SK-N-SH (cell line): Measurements from ENCODE around the gene ITPRID2.

Experiments
- CHD2 ChIP-seq: fragments of 150-350 bp; IDR thresholded peaks from 2 replicates; pipeline ENCODE4 v1.6.1; 2018; ENCODE audit warnings: low read length; ENCODE audit not compliant: partially characterized antibody
- EZH2phosphoT487 ChIP-seq: fragments of 200-600 bp; sonication (generic); IDR thresholded peaks from 2 replicates; pipeline ENCODE4 v1.6.1; 2017; ENCODE audit warnings: low read depth, mixed run types, mild to moderate bottlenecking, antibody characterized with exemption, moderate library complexity, borderline replicate concordance
- POLR2AphosphoS5 ChIP-seq: IDR thresholded peaks from 2 replicates; pipeline ENCODE4 v1.6.1; 2012; ENCODE audit warnings: low read depth, low read length
- RAD21 ChIP-seq: IDR thresholded peaks from 2 replicates; pipeline ENCODE4 v1.6.1; 2012; ENCODE audit warnings: mild to moderate bottlenecking, low read length
- SIN3A ChIP-seq: IDR thresholded peaks from 2 replicates; pipeline ENCODE4 v1.6.1; 2012; ENCODE audit warnings: low read depth, mild to moderate bottlenecking, low read length, moderate library complexity, borderline replicate concordance
- SMC3 ChIP-seq: IDR thresholded peaks from 2 replicates; pipeline ENCODE4 v1.6.1; 2012; ENCODE audit warnings: low read depth, low read length, improper control_type of control experiment
- TAF1 ChIP-seq: IDR thresholded peaks from 2 replicates; pipeline ENCODE4 v1.6.1; 2012; ENCODE audit warnings: low read depth, mild to moderate bottlenecking, low read length, moderate library complexity, borderline replicate concordance
- TF ChIP-seq, protein P1 (sequence below): fragments of 200-600 bp; sonication (generic); IDR thresholded peaks from 2 replicates; pipeline ENCODE4 v1.6.1; 2017; ENCODE audit warnings: antibody characterized with exemption, mild to moderate bottlenecking, moderate library complexity

DNA sequence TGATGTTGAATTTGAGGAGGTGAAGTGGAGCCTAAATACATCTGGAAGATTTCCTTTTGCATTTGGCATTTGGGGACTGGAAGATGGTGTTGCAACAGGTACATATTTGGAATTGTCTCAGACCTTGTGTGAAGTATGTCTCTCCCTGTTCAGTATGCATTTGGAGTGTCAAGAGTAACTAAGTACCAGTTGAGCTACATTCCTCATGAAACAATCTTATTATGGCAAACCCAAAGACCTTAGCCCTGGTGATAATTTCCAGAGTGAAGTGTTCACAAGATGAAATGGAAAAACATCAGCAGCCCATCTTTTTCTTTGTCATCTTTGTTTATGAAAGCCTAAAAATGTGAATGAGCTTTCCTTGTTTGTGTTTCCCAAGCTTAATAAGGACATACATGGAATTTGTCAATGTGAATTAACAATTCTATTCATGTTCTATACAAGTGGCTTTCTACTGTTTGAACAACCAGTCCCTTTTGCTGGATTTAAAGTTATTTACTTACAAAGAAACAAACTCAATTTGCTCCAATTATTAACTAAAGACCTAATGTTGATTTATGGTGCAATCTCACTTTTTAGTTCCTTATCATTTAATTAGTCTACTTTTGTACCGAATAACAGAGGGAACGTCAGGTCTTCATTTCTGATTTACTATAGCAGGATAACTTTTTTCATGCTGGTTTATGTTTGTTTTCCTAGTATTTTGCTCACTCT lies 52.0 kb downstream of the ITPRID2 start:
- TF ChIP-seq POLR2AphosphoS5 (no peak), RAD21 (no peak), EZH2phosphoT487 (no peak), SIN3A (no peak), SMC3 (no peak), TAF1 (no peak), CHD2 (no peak)
- TF ChIP-seq, protein P1, sequence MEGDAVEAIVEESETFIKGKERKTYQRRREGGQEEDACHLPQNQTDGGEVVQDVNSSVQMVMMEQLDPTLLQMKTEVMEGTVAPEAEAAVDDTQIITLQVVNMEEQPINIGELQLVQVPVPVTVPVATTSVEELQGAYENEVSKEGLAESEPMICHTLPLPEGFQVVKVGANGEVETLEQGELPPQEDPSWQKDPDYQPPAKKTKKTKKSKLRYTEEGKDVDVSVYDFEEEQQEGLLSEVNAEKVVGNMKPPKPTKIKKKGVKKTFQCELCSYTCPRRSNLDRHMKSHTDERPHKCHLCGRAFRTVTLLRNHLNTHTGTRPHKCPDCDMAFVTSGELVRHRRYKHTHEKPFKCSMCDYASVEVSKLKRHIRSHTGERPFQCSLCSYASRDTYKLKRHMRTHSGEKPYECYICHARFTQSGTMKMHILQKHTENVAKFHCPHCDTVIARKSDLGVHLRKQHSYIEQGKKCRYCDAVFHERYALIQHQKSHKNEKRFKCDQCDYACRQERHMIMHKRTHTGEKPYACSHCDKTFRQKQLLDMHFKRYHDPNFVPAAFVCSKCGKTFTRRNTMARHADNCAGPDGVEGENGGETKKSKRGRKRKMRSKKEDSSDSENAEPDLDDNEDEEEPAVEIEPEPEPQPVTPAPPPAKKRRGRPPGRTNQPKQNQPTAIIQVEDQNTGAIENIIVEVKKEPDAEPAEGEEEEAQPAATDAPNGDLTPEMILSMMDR = no peak
